ENCODE measurements around the gene DES. TPM values are rescaled to one million over a fixed set of nuclear protein-coding genes. Genes with fewer than 3 reads are reported as not detected.

Gene DES
- total and polyA plus RNA-seq, 2 of the 13 experiments (the other 11 are each of a cell fraction or from before 2014, with no cell fraction given): not detected

DNA sequence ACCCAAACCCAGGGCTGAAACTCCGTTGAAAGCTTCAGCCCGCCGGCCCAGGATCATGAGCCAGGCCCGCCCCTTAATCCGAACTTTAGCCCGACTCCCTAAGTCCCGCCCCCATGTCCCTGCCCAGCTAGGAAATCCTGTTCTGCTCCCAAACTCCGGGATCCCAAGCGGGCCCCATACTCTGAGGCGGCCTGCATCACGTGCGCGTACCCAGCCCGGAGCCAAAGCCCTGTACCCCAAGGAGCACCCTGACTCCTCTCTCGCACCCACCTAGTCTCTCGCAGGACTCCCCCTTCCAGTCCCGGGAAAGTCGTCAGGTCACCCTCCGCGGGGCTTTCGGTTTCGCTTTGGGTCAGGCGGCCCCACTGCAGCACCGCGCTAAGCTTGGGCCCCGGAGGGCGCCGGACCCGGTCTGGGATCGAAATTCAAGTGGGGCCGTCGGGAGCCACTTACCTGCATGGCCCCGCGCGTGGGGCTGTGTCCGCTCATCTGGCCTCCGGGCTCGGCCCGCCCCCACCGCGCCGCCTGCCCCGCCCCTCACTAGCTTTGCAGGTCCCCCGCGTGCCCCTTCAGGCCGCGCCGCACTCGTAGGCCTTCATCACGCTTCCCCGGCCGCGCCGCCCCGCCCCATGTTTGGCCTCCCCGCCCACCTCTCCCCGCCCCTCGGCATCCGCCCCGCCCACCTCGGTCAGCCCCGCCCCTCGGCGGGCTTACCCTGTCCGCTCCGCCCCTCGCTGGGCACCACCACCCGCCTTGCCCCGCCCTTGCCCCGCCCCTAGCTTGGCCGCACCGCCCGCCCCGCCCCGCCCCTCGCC is 30.7 kb upstream of the DES start, which contains the start of gene DNPEP:
DNPEP (minus strand) TSS at position 607 of the 815 bp plus-strand sequence; CDS start at position 489, 118 bp downstream.
- Histone ChIP-seq H4K20me1 (ENCODE audit: insufficient read depth, low read length) (peaks cover 4% of the 10 kb centered on the region; the same call in 1 of the 2 replicates), H3K9me3 (ENCODE audit: low read length) (no peaks in the 10 kb centered on the region), H3K79me2 (ENCODE audit: insufficient read depth, low read length) (peaks cover 12% of the 10 kb centered on the region), H3K27ac (ENCODE audit: extremely low read length, insufficient read depth, low read length) (peak within 1 kb of the TSS; percentile 97), H3K9ac (ENCODE audit: insufficient read depth, low read depth, low read length) (peak within 1 kb of the TSS; percentile 95), H3K4me1 (ENCODE audit: insufficient read depth, low read length) (peaks cover 30% of the 10 kb centered on the region), H3K27me3 (ENCODE audit: control insufficient read depth in 1 of 2, insufficient read depth in 2 of 2, low read length in 2 of 2) (no peaks in the 10 kb centered on the region; a peak in 1 of 5 replicates), H3K36me3 (replicated peaks in 1 of 2; ENCODE audit: control insufficient read depth in 1 of 2, insufficient read depth in 2 of 2, low read length in 2 of 2) (peaks cover 26 to 36% of the 10 kb centered on the region in 2 experiments), H2AFZ (ENCODE audit: low read length) (peak within 1 kb of the TSS; percentile 99), H3K4me2 (ENCODE audit: low read depth, low read length) (peak within 1 kb of the TSS; percentile 98), H3K4me3 (replicated peaks in 1 of 3; ENCODE audit: insufficient read depth in 1 of 3, low read depth in 2 of 3, low read length in 3 of 3) (peak within 1 kb of the TSS; percentile 95 to 99 (median 95))
- POLR2A ChIA-PET: interaction anchor here (0.6 to 2.8 kb wide), 47 partner anchors 9 to 1117 kb away, joined by 3 to 29 read pairs (median 5); partner anchors contain the start of genes AAMP, ANKZF1, ATG9A and BCS1L
- DNase-seq (ENCODE audit: low spot score) (peak; percentile 86), ATAC-seq (peak; percentile 81), FAIRE-seq (peak; percentile 47)
- CTCF ChIA-PET (ENCODE audit: low intra/inter-chr PET ratio, low total read pairs): no interaction called here
- WGBS (ENCODE audit: low lambda C conversion rate): 3% methylated on average over 53 of the region's 76 CpGs
- in situ Hi-C loops (cut with HindIII; ENCODE audit: extremely low pct_ligation_motif_present, low pct_unique_long_range_greater_than_20kb) (no loop called here), intact Hi-C loops (cut with micrococcal nuclease; ENCODE audit: unreplicated experiment) (loop anchor here (1.0 to 5.0 kb wide), 3 partner anchors 110 to 210 kb away; partner anchors contain the start of genes GMPPA, STK11IP and TMEM198)
- BruUV-seq (replicated peaks): no TSS peak
- no peak for TF ChIP-seq ZNF232 (CRISPR knock-in tag; IDR thresholded peaks at IDR 0.05; ENCODE audit: borderline replicate concordance)
- TF ChIP-seq, protein P1, sequence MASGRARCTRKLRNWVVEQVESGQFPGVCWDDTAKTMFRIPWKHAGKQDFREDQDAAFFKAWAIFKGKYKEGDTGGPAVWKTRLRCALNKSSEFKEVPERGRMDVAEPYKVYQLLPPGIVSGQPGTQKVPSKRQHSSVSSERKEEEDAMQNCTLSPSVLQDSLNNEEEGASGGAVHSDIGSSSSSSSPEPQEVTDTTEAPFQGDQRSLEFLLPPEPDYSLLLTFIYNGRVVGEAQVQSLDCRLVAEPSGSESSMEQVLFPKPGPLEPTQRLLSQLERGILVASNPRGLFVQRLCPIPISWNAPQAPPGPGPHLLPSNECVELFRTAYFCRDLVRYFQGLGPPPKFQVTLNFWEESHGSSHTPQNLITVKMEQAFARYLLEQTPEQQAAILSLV (CRISPR knock-in tag; IDR thresholded peaks at IDR 0.05; ENCODE audit: borderline replicate concordance): peak; percentile 81; the same call in 1 of the 2 replicates
- TF ChIP-seq PCBP1 (IDR thresholded peaks at IDR 0.05; ENCODE audit: borderline replicate concordance, low read depth, low read length): peak; percentile 62; the same call in 1 of the 2 replicates
- TF ChIP-seq, protein P2, sequence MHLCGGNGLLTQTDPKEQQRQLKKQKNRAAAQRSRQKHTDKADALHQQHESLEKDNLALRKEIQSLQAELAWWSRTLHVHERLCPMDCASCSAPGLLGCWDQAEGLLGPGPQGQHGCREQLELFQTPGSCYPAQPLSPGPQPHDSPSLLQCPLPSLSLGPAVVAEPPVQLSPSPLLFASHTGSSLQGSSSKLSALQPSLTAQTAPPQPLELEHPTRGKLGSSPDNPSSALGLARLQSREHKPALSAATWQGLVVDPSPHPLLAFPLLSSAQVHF (CRISPR knock-in tag; IDR thresholded peaks at IDR 0.05): no peak
- TF ChIP-seq, protein P3, sequence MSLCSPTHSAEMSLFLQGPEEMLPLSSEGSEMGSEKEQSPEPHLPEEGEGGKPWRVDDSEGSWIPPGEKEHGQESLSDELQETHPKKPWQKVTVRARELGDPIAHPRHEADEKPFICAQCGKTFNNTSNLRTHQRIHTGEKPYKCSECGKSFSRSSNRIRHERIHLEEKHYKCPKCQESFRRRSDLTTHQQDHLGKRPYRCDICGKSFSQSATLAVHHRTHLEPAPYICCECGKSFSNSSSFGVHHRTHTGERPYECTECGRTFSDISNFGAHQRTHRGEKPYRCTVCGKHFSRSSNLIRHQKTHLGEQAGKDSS (CRISPR knock-in tag; IDR thresholded peaks at IDR 0.05; ENCODE audit: borderline replicate concordance, low read depth): peak; percentile 59; the same call in 1 of the 2 replicates
- peak; percentile 95 for TF ChIP-seq ZNF607 (CRISPR knock-in tag; IDR thresholded peaks at IDR 0.05; ENCODE audit: borderline replicate concordance)
- TF ChIP-seq FOXA3 (CRISPR knock-in tag; IDR thresholded peaks at IDR 0.05): peak; percentile 26; the same call in 1 of the 2 replicates
- peak; percentile 35 for TF ChIP-seq AGO1 (IDR thresholded peaks at IDR 0.05; ENCODE audit: low read depth, low read length, poor library complexity, severe bottlenecking)
- no peak for TF ChIP-seq SP1 (IDR thresholded peaks at IDR 0.05)
- peak; percentile 99 for TF ChIP-seq SP1 (CRISPR knock-in tag; IDR thresholded peaks at IDR 0.05)
- peak; percentile 51 for TF ChIP-seq ZNF879 (CRISPR knock-in tag; IDR thresholded peaks at IDR 0.05)
- peak; percentile 76; the same call in 1 of the 2 replicates for TF ChIP-seq ZNF451 (CRISPR knock-in tag; IDR thresholded peaks at IDR 0.05)
- TF ChIP-seq, protein P4, sequence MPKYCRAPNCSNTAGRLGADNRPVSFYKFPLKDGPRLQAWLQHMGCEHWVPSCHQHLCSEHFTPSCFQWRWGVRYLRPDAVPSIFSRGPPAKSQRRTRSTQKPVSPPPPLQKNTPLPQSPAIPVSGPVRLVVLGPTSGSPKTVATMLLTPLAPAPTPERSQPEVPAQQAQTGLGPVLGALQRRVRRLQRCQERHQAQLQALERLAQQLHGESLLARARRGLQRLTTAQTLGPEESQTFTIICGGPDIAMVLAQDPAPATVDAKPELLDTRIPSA (CRISPR knock-in tag; IDR thresholded peaks at IDR 0.05; ENCODE audit: borderline replicate concordance): peak; percentile 87; the same call in 1 of the 2 replicates
- TF ChIP-seq, protein P5, sequence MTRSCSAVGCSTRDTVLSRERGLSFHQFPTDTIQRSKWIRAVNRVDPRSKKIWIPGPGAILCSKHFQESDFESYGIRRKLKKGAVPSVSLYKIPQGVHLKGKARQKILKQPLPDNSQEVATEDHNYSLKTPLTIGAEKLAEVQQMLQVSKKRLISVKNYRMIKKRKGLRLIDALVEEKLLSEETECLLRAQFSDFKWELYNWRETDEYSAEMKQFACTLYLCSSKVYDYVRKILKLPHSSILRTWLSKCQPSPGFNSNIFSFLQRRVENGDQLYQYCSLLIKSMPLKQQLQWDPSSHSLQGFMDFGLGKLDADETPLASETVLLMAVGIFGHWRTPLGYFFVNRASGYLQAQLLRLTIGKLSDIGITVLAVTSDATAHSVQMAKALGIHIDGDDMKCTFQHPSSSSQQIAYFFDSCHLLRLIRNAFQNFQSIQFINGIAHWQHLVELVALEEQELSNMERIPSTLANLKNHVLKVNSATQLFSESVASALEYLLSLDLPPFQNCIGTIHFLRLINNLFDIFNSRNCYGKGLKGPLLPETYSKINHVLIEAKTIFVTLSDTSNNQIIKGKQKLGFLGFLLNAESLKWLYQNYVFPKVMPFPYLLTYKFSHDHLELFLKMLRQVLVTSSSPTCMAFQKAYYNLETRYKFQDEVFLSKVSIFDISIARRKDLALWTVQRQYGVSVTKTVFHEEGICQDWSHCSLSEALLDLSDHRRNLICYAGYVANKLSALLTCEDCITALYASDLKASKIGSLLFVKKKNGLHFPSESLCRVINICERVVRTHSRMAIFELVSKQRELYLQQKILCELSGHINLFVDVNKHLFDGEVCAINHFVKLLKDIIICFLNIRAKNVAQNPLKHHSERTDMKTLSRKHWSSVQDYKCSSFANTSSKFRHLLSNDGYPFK (CRISPR knock-in tag; IDR thresholded peaks at IDR 0.05; ENCODE audit: borderline replicate concordance): peak; percentile 65; the same call in 1 of the 2 replicates
- TF ChIP-seq, protein P6, sequence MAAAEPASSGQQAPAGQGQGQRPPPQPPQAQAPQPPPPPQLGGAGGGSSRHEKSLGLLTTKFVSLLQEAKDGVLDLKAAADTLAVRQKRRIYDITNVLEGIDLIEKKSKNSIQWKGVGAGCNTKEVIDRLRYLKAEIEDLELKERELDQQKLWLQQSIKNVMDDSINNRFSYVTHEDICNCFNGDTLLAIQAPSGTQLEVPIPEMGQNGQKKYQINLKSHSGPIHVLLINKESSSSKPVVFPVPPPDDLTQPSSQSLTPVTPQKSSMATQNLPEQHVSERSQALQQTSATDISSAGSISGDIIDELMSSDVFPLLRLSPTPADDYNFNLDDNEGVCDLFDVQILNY (CRISPR knock-in tag; conservative IDR thresholded peaks at IDR 0.05): peak; percentile 54; the same call in 1 of the 2 replicates

Measured in HepG2 (cell line).